ENCODE results near the gene SNX18.

The SNX18 gene

GRCh38 chr5:54518818-54519508 is 1.4 kb downstream of the SNX18 start:
- no peak for TF ChIP-seq CTCF (conservative IDR thresholded peaks at IDR 0.05; ENCODE audit: low read length)
- DNase-seq (ENCODE audit: low read depth) = no peak
- H3K4me3 ChIP-seq (ENCODE audit: low read length) = peak overlapping the region; percentile 95

DNA sequence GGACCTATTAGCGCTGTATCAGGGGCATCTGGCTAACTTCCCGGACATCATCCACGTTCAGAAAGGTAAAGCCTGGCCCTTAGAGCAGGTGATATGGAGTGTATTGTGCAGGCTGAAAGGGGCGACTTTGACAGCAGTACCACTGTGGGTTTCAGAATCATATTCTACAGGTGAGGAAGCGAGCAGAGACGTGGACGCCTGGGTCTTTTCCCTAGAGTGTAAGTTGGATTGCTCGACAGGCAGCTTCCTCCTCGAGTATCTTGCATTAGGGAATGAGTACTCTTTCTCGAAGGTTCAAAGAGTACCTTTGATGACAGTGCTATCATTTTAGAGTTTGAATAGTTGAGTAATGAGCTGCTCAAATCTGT is 1.9 kb downstream of the SNX18 start:
- no peak for DNase-seq (ENCODE audit: low read depth)
- no peak for TF ChIP-seq CTCF (conservative IDR thresholded peaks at IDR 0.05; ENCODE audit: low read length)
- peak overlapping the region; percentile 95 for H3K4me3 ChIP-seq (ENCODE audit: low read length)

DNA sequence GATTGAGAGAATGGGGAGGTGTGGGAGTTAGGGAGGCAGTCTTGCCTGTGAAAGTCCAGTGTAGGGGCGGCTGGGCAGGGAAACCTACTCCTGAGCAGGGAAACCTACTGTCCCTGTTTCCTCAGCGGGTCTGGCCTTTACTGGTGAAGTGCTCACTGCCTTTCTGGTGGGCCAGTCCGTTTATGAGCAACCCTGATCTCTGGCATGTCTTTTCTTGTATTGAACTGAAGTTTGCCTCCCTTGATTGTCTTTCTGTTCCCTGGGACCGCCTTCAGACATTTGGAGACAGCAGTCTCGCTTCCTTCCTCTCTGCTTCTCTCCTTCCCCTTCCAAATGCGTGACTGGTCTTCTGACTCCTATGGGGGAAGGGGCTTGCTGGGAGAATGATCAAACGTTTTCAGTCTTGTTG is 2.9 kb downstream of the SNX18 start:
- peak; percentile 63 for DNase-seq (ENCODE audit: low read depth)
- H3K4me3 ChIP-seq (ENCODE audit: low read length) = peak overlapping the region; percentile 95
- no peak for TF ChIP-seq CTCF (conservative IDR thresholded peaks at IDR 0.05; ENCODE audit: low read length)

DNA sequence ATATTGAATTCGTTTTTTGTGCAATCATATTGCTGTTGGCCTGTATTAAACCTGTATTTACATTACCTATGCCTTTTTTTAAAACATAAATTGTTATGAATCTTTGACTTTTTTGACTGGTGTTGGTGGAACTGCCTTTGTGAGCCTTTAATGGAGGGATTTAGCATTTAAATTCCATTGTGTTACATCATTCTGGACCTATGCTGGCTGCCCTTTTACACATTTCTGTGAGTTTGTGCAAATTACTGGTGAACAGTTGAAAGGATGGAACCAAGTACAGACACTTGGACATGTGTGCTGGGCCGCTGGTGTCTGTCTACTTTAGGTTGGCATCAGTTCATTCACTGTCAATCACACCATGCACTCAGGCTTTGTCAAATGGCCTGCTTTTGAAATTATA is 3.4 kb downstream of the SNX18 start:
- no peak for TF ChIP-seq CTCF (conservative IDR thresholded peaks at IDR 0.05; ENCODE audit: low read length)

DNA sequence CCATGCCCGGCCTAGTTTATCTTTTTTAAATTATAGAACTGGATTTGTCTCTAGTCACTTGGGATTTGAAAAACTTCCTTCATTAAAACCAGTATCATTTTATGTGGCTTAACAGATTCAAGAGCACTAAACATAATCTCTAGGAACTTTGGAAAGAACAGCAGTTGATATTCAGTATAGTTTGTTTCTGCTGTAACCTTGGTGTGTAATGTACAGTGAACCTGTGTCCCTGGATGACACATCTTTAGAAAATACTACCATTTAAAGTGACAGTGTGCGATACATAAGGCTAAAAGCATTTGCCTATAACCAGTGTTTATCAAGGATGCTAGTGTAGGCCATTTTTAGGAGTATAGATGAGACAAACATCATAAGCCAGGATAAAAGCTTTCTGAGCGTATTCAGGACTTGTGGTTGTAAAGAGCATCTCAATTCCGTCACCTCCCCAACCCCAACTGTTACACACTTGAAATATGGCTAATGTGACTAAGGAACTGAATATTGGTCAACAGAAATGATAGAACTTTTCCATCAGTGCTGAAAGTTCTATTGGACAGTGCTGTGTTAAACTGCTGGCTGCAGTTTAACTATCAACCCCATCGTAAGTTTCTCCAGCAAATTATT is 4.4 kb downstream of the SNX18 start:
- DNase-seq (ENCODE audit: low read depth) = peak; percentile 42
- TF ChIP-seq CTCF (conservative IDR thresholded peaks at IDR 0.05; ENCODE audit: low read length) = no peak
- peak overlapping the region; percentile 95 for H3K4me3 ChIP-seq (ENCODE audit: low read length)

More for the DNA sequence above, 3.4 kb downstream of the SNX18 start:
- DNase-seq (ENCODE audit: low read depth) = peak; percentile 45
- H3K4me3 ChIP-seq (ENCODE audit: low read length) = peak overlapping the region; percentile 95

GRCh38 chr5:54523534-54523933 is 6.0 kb downstream of the SNX18 start:
- H3K4me3 ChIP-seq (ENCODE audit: low read length) = peak overlapping the region; percentile 50

More at GRCh38 chr5:54523534-54523933, 6.0 kb downstream of the SNX18 start:
- no peak for DNase-seq (ENCODE audit: low read depth)
- TF ChIP-seq CTCF (conservative IDR thresholded peaks at IDR 0.05; ENCODE audit: low read length) = no peak

All from AG10803 (cell line).